NB4 (cell line): Measurements from ENCODE around the gene SHISAL2A.

Experiments
- POLR2A ChIP-seq: IDR thresholded peaks from 2 replicates; pipeline ENCODE4 v1.6.1; 2011; ENCODE audit warnings: mild to moderate bottlenecking; ENCODE audit not compliant: insufficient read length; ENCODE audit errors: extremely low read depth
- TF ChIP-seq, protein P1 (sequence below): IDR thresholded peaks from one replicate; pipeline ENCODE4 v1.5.1; 2012; ENCODE audit warnings: low read depth, low read length
- TF ChIP-seq, protein P2 (sequence below): IDR thresholded peaks from 2 replicates; pipeline ENCODE4 v1.6.1; 2011; ENCODE audit warnings: low read depth, low read length

DNA sequence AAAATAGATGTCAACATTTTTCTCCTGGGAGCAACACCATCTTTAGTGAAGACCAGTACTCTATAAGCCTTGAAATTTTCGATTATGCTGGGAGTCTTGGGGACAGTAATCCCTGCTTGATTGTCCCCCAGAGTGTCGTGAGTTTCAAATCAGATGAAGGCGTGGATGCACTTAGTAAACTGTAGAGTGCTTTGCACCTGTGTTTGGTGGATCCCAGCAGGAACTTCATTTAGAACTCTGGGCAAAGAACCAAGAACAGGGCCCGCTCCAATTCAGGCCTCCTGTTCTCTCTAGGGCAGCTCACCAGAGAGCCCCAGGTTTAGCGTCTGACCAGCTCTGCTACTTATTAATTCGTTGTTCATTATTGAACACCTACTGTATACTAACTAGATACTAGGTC lies 29.3 kb upstream of the SHISAL2A start:
- TF ChIP-seq, protein P1, sequence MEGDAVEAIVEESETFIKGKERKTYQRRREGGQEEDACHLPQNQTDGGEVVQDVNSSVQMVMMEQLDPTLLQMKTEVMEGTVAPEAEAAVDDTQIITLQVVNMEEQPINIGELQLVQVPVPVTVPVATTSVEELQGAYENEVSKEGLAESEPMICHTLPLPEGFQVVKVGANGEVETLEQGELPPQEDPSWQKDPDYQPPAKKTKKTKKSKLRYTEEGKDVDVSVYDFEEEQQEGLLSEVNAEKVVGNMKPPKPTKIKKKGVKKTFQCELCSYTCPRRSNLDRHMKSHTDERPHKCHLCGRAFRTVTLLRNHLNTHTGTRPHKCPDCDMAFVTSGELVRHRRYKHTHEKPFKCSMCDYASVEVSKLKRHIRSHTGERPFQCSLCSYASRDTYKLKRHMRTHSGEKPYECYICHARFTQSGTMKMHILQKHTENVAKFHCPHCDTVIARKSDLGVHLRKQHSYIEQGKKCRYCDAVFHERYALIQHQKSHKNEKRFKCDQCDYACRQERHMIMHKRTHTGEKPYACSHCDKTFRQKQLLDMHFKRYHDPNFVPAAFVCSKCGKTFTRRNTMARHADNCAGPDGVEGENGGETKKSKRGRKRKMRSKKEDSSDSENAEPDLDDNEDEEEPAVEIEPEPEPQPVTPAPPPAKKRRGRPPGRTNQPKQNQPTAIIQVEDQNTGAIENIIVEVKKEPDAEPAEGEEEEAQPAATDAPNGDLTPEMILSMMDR, result no peak
- no peak for TF ChIP-seq POLR2A
- TF ChIP-seq, protein P2, sequence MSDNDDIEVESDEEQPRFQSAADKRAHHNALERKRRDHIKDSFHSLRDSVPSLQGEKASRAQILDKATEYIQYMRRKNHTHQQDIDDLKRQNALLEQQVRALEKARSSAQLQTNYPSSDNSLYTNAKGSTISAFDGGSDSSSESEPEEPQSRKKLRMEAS, result no peak
